ENCODE data around the gene PDHA1.

PDHA1 gene

DNA sequence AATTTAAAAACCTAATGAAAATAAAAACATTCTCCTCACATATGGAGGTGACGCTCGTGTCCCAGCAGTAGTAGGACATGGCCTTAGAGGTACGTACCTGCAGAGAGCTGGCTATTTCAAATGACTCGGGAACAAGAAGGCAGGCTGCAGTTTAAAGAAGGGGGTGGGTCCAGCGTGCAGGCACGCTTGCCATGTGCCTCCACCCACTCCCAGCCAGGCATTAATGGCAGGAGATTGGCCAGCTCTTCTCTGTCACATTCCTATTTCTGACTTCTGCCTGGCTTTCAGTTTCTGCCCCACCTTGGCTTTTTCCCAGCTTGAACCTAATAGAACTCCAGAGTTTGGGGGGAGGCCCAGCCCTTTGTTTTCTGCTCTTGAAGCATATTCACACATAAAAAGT lies 17.2 kb downstream of the PDHA1 start:
- DNase-seq: no peak
- TF ChIP-seq GATA1 (IDR thresholded peaks at IDR 0.05; ENCODE audit: low read depth, low read length) (no peak), POLR2A (IDR thresholded peaks at IDR 0.05; ENCODE audit: low read length) (no peak)

DNA sequence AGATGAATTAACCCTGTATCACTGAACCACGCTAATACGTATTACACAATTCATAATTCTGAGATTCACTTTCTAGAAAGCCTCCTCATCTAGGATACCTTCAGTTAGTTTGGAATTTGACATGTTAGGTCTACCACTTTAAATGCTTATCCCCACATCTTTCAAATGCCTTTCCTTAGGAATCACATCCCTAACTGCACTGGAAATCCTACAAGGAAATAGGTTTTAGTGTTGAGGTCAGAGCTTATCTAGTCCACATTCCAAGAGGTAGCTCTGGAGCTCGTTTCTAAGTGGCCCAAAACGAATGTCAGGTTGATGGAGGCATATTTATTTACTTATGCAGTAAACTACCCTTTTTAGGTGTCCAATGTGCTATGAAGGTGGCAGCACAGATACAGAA lies 18.0 kb downstream of the PDHA1 start:
- no peak for TF ChIP-seq POLR2A (IDR thresholded peaks at IDR 0.05; ENCODE audit: low read length)
- TF ChIP-seq GATA1 (IDR thresholded peaks at IDR 0.05; ENCODE audit: low read depth, low read length): no peak
- no peak for DNase-seq

DNA sequence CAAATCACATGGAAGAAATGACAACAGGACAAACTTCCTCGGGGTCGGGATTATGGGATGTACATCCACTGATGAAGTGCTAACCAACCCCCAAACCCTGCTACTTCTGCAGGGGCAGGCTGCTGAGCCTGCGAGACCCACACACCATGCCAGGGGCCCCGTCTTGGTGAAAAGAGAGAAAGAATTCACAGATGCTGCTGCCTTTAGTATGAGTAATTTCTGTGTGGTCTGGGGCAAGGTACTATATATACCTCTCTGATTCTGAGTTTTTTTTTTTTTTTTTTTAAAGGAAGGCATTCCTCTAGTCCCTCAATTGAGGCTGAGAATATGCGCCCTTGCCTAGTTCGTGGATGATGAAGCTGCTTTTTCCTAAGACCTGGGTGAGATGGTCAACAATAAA lies 24.8 kb downstream of the PDHA1 start:
- no peak for DNase-seq
- no peak for TF ChIP-seq GATA1 (IDR thresholded peaks at IDR 0.05; ENCODE audit: low read depth, low read length)

DNA sequence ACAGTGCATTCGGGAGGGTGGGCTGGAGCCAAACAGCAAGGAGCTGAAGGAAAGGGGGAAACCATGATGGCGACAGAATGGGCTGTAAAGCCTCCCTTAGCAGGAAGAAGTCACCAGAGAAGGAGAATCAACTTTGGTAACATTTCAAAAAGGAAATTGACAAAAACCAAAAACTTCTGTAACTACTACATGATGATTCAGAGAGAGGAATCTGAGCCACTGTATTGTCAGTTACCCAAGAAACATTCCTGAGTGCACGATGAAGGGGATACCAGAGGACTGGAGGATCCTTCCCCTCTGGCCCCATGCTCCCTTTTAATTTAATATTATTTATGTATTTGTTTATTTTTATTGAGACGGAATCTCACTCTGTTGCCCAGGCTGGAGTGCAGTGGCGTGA lies 26.3 kb downstream of the PDHA1 start:
- no peak for DNase-seq
- TF ChIP-seq POLR2A (IDR thresholded peaks at IDR 0.05; ENCODE audit: low read length): no peak
- TF ChIP-seq GATA1 (IDR thresholded peaks at IDR 0.05; ENCODE audit: low read depth, low read length): no peak

DNA sequence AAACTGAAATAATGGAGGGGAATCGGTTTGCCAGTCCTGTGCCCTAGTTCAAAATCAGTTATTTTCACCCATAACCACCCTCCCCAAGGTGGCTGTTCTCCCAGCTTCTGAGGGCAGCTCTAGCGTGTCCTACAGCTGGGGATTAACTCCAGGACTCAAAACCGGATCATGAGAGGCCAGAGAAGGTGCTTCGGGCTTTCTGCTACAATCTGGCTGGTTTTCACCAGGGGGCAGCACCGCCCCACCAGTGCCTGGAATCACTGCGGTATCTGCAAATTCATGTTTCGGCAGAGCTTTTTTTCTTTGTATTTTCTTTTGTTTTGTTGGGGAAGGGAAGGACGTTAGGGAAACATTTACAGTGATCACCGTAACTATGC lies 28.4 kb downstream of the PDHA1 start:
- TF ChIP-seq GATA1 (IDR thresholded peaks at IDR 0.05; ENCODE audit: low read depth, low read length) (no peak), POLR2A (IDR thresholded peaks at IDR 0.05; ENCODE audit: low read length) (no peak)
- DNase-seq: peak; percentile 31 to 54

DNA sequence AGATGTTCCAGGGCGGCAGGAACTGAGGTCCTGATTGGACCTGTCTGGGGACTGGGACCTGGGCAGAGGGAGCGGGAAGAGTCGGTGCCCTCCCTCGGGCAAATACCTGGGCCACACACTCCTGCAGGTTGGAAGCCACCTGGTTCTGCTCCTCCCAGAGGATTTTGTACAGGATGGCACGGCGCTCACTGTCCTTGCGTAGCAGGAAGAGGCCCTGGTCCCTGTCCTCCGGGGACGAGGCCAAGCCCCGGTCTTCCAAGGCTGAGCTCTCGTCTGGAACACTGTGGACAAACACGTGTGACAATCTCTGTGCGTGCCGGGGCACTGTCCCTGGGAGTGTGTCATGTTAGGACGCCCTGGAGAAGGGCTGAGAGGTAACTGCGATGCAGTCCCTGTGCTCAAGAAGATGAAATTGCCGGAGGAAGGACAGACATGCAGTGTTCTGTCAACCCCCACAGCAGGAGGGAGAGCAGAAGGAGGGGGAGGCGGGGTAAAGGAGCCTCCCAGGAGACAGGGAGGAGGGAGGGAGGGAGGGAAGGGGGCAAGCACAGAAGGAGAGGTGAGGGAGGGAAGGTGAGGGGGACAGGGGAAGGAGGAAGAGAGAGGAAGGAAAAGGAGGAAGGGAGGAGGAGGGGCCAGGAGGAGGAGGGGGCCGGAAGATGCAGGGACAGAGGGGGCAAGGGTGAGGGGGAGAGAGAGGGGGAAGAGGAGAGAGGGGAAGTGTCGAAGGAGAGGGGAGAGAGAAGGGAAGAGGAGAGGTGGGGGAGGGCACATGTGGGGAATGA lies 29.0 kb downstream of the PDHA1 start:
- no peak for DNase-seq
- no peak for TF ChIP-seq POLR2A (IDR thresholded peaks at IDR 0.05; ENCODE audit: low read length)

DNA sequence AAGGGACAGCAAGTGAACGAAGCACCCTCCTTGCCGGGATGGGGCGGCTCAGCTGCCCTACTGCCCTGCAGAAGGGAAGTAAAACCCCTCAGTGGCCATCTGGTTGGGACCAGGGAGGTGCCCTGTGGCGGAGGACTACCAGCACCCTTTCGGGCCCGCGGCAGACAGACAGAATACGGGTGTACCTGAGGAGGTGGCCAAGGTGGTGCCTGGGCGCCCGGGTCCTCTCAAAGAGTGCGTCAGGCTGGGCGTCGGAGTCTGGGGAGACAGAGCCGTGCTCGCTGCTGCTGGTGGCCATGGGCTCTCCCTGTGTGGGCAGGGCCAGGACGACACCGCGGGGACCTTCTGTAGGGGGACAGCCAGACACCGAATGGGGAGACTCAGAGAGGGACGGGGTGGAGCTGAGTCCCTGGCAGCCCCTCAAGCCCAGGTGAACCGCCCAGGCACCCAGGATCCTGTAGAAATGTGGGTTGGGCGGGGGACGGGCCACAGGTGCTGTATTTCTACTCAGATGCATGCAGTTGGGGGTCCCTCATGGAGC lies 29.7 kb downstream of the PDHA1 start:
- no peak for DNase-seq
- no peak for TF ChIP-seq GATA1 (IDR thresholded peaks at IDR 0.05; ENCODE audit: low read depth, low read length)

DNA sequence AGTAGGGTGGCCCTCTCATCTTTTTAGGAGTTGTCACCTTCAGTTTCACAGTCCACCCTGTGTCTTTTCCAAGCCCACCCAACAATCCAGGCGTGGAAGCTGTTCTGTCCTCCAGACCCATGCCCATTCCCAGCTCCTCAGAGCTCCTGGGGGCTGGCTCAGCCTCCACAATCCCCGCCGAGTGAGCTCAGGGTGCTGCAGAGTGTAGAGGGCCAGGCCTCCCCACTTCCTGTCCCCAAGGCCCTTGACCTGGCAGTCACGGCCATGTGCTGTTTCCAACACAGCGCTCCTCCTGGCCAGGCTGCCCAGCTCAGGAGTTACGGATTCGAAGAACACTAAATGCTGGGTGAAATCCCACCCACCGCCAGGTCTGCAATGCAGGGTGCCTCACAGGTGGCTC lies 31.8 kb downstream of the PDHA1 start:
- no peak for TF ChIP-seq POLR2A (IDR thresholded peaks at IDR 0.05; ENCODE audit: low read length)
- no peak for TF ChIP-seq GATA1 (IDR thresholded peaks at IDR 0.05; ENCODE audit: low read depth, low read length)
- no peak for DNase-seq

DNA sequence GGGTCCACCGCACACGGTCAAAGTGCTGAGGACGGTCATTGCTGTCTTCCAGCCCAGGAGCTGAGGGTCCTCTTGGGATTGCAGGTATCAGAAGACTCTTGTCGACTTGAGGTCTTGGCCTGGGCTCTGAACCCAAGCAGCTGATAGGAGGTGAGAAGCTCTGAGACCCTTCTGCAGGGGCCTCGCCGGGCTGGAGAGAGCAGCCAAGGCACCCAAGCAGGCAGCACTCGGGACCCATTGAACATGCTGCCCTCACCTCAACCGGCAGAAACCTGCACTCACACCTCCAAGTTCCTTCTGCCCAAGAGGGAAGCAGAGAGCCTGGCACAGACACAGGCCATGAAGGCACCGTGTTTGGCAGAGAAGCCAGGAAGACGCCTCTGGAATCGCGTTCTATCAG lies 34.1 kb downstream of the PDHA1 start:
- no peak for DNase-seq
- TF ChIP-seq POLR2A (IDR thresholded peaks at IDR 0.05; ENCODE audit: low read length): no peak
- TF ChIP-seq GATA1 (IDR thresholded peaks at IDR 0.05; ENCODE audit: low read depth, low read length): no peak

DNA sequence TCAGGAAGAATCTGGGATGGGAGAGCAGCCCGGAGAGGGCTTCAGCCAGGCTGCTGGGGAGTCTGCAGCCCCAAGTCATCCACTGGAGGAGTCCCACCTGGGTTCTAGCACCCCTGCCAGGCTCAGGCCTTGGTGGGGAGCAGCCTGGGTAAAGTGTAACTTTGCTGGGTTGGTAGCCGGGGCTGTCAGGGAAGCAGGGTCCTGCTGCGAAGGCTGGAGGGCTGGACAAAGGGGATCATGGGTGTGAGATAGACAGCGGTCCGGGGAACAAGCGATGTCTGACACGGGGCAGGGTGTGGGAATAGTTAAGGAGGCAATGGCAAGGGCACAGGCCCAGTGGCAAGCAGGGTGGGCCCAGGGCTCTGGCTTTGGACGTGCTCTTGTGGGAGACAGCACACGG lies 37.6 kb downstream of the PDHA1 start:
- TF ChIP-seq POLR2A (IDR thresholded peaks at IDR 0.05; ENCODE audit: low read length) (no peak), GATA1 (IDR thresholded peaks at IDR 0.05; ENCODE audit: low read depth, low read length) (no peak)
- no peak for DNase-seq

DNA sequence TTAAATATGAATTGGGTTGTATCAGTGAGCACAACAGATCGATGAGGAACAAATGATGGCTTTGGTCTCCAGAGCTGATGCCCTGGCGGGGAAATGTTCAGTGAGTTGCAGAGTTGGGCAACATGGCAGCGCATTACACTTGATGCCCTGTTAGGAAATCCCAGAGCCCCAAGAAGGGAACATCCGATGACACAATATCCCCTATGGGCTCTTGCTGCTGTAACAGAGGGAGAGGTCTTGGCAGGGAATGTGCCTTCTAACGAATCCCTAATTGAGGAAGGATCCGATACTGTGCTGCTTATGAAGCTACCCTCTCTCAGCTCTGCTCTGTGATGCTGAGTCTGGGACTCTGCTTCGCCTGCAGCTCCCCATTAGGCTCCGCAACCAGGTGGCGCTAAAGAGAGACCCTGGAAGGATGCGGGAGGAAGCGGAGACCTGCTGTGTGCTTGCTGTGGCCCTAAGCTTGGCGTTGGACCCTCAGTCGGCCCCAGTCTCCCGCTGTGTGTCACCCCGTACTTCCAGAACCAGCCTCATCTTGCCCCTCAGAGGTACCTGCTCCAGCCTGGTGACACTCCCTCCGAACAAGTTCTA lies 38.9 kb downstream of the PDHA1 start:
- TF ChIP-seq GATA1 (IDR thresholded peaks at IDR 0.05; ENCODE audit: low read depth, low read length): no peak
- no peak for TF ChIP-seq POLR2A (IDR thresholded peaks at IDR 0.05; ENCODE audit: low read length)
- peak; percentile 26 to 44 for DNase-seq

DNA sequence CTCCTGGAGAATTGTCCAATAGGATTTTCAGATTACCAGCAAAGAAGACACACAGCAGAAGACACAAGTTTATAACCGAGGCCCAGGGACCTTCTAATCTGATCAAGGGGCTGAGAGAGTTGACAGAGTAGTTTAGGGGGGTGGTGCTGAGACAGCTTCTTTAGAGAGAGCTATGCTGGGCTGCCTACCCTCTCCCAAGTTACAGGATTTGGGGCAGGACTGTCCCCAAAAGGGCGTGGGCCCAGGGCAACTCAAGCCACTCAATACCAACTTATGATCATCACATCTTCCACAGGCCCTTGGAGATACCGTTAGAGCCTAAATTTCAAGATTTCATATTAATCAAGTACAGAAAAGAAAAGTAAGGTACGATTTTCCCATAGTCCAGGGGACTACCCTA lies 43.0 kb downstream of the PDHA1 start:
- TF ChIP-seq POLR2A (IDR thresholded peaks at IDR 0.05; ENCODE audit: low read length) (no peak), GATA1 (IDR thresholded peaks at IDR 0.05; ENCODE audit: low read depth, low read length) (no peak)
- no peak for DNase-seq

DNA sequence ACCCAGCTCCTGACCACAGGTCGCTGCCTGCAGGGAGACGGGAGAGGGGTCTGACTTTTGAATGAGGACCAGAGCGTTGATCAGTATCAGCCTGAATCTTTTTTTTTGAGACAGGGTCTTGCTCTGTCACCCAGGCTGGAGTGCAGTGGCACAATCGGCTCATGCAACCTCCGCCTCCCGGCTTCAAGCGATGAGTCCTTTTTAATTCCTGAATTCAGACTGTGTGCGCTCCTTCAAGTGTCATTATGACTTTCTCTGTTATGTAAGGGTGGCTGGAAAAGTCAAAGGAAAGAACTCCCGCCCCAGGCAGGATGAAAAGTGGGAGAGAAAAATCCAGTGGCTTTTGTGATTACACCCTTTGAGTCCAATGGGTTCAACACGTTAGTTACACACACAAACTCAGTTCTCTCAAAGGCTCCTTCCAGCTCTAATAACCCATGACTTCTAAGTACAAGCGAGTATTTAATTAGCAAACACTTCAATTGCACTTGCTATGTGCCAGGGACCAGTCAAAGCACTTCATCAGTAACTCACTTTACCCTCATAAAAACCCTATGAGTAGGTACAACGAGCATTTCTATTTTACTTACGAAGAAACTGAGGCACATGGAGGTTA lies 44.4 kb downstream of the PDHA1 start:
- TF ChIP-seq GATA1 (IDR thresholded peaks at IDR 0.05; ENCODE audit: low read depth, low read length) (no peak), POLR2A (IDR thresholded peaks at IDR 0.05; ENCODE audit: low read length) (no peak)

DNA sequence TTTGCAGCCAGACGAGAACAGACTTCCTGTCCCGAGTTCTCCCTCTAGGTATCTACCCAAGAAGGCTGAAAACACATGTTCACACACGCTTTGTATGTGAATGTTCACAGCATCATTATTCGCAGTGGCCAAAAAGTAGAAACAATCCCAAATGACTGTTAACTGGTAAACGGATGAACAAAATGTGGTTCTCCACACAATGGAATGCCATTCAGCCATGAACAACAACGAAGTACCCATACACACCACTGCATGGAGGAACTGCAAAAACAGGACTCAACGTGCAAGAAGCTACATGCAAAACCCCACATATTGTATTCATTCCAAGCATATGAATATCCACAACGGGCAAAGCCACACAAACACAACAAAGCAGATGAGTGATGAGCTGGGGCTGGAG lies 45.0 kb downstream of the PDHA1 start:
- DNase-seq: no peak
- no peak for TF ChIP-seq GATA1 (IDR thresholded peaks at IDR 0.05; ENCODE audit: low read depth, low read length)
- no peak for TF ChIP-seq POLR2A (IDR thresholded peaks at IDR 0.05; ENCODE audit: low read length)

More for the DNA sequence above, 44.4 kb downstream of the PDHA1 start:
- DNase-seq: no peak
